Hepatic stellate cell (primary cell): ENCODE measurements around the gene FUS.
"Not testable (repeated sequence)": the region's sequence is repeated elsewhere in the genome, so short reads cannot be mapped to it uniquely, and the experiment has no call there.

Experiments used
- DNase-seq: peaks from one replicate; pipeline ENCODE4 v3.0.0; 2011; ENCODE audit warnings: low spot score

The FUS gene

GRCh38 chr16:31179747-31180459, at the start of gene FUS:
Gene FUS (plus strand): TSS chr16:31180139. CDS start chr16:31180215, 76 bp downstream.
- DNase-seq: peak; percentile 97

- no peak for DNase-seq
Measured at GRCh38 chr16:31130336-31130891, 49.5 kb upstream of the FUS start.

DNA sequence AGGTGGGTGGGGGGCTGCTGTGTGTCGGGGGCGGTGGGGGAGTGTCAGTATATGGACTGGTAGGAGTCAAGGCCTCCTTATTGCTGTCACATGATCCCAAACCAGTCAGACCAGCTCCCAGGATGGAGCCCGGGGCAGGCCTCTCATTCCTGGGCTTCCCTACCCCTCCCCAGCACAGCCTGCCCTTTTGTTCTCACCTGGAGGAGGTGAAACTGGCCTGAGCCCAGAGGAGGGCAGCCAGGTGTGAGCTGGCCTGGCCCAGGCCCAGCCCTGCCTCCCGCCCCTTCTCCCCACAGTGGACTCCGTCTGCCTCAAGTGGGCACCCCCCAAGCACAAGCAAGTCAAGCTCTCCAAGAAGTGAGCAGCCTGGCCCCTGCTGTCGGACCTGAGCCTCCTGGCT, 49.0 kb upstream of the FUS start:
- no peak for DNase-seq

- DNase-seq: no peak
Measured at GRCh38 chr16:31131416-31131815, 48.5 kb upstream of the FUS start.

DNA sequence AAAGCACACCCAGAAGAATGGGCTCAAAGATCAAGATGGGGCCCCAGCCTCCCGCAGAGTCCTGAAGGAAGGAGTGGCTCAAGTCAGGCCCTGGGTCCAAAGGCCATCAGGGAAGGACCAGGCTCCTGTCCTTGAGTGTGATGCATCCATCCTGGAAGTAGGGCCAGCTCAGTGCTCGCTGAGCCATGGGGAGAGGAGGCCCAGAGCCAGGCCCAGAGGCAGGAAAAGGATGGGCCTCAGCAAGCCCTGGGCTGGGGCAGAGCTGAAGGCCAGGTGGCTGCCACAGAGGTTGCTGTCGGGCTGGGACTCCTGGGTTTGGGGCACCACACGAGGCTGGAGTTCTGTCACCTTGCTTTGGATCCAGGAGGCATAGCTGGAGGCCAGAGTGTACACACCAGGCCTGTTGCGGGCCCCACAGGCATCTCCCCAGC, 48.1 kb upstream of the FUS start:
- no peak for DNase-seq

GRCh38 chr16:31132303-31132979, 47.5 kb upstream of the FUS start:
- no peak for DNase-seq

- DNase-seq: no peak
Measured at GRCh38 chr16:31133046-31133501, 46.9 kb upstream of the FUS start.

GRCh38 chr16:31134091-31134571, 45.8 kb upstream of the FUS start:
- peak; percentile 41 for DNase-seq

- DNase-seq: no peak
Measured at GRCh38 chr16:31134625-31135534, 45.1 kb upstream of the FUS start.

- no peak for DNase-seq
Measured at GRCh38 chr16:31135535-31136286, 44.2 kb upstream of the FUS start, which contains the start of gene PRSS8. Gene PRSS8 (minus strand): TSS chr16:31135727. CDS start chr16:31135498, 229 bp downstream.

DNA sequence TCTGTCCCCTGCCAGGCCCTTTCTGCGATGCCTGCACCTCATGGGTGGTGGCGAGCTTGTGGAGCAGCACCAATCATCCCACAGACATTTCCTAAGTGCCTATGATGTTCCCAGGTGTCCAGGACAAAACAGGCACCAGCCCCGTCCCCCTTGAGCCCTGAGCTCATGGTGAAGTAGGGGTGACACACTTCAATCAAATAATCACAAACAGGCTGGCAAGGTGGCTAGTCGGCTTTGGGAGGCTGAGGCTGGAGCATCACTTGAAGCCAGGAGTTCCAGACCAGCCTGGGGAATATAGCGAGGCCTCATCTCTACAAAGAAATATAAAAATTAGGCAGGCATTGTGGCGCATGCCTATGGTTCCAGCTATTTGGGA, 43.7 kb upstream of the FUS start:
- DNase-seq: no peak

DNA sequence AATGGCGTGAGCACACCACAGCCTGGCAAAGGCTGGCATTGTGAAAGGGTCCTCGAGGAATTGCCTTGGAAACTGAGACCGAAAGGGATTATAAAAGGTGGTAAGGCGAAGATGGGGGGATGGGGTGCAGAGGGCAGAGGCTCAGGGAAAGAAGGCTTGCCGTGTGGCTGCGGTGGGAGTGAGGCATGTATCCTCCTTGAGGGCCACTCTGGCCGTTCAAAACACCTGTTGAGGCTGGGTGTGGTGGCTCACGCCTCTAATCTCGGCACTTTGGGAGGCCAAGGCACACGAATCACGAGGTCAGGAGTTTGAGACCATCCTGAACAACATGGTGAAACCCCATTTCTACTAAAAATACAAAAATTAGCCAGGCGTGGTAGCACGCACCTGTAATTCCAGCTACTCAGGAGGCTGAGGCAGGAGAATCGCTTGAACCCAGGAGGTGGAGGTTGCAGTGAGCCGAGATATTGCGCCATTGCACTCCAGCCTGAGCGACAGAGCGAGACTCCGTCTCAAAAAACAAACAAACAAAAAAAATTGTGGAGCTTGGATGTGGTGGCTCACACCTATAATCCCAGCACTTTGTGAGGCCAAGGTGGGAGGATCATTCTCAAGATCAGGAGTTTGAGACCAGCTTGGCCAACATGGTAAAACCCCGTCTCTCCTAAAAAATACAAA, 43.0 kb upstream of the FUS start:
- not testable (repeated sequence) for DNase-seq

GRCh38 chr16:31138621-31139578, 41.0 kb upstream of the FUS start:
- DNase-seq: peak; percentile 66

DNA sequence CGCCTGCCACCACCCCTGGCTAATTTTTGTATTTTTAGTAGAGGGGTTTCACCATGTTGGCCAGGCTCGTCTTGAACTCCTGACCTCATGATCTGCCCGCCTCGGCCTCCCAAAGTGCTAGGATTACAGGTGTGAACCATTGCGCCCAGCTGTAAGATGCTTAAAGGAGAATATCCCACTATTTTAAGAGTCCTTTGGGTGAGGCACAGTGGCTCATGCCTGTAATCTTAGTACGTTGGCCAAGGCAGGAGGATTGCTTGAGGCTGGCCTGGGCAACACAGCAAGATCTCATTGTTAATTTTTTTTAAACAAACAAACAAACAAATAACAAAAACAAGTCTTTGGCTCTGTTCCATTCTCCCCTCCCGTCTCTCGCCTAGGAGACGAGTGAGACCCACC, 38.9 kb upstream of the FUS start:
- DNase-seq: not testable (repeated sequence)

- DNase-seq: peak; percentile 71
Measured at GRCh38 chr16:31141489-31142108, 38.3 kb upstream of the FUS start.

DNA sequence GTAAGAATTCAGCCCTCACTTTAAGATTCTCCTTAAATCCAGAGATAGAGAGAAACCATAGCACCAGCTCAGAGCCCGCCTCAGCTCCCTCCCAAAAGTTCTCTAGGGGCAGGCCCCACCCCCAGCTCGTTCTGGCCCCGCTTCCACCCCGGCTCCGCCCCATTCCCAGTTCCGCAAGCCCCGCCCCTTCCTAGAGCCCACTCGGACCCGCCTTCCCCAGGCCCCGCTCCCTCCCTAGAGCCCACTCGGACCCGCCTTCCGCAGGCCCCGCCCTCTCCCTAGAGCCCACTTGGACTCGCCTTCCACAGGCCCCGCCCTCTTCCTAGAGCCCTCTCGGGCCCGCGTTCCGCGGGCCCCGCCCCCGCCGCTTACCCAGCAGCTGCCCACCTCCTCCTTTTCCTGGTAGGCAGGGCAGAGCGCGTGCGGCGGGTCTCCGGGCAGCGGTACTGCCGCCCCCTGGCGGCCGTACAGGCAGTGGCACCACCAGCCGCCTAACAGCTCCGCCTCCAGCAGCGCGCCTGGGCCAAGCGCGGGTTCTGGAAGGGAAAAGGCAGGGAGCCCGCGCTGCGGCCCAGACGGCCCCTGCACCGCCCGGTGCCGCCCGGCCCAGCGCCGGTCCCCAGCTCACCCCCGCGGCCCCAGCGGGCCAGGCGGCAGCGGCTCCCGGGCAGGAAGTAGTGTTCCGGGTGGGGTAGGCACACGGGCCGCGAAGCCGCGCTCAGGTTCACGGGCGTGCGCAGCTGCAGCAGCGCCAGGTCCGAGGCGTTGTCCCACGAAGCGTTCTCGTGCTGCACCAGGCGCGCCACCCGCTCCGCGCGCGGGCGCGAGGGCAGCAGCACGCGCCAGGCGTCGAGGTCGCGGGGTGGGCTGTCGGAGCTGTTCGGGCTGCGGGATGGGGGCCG, 37.6 kb upstream of the FUS start:
- peak; percentile 99 for DNase-seq

GRCh38 chr16:31143011-31143693, 36.8 kb upstream of the FUS start:
- no peak for DNase-seq
